ENCODE data around the gene PER2.
"Not testable (repeated sequence)": the region's sequence is repeated elsewhere in the genome, so short reads cannot be mapped to it uniquely, and the experiment has no call there.

The PER2 gene

GRCh38 chr2:238285653-238286082 lies 2.7 kb downstream of the PER2 start:
- peak; percentile 40 to 76 (median 58) for DNase-seq

GRCh38 chr2:238284802-238285515 lies 3.5 kb downstream of the PER2 start:
- no peak for DNase-seq

GRCh38 chr2:238282861-238283738 lies 5.3 kb downstream of the PER2 start:
- no peak for DNase-seq

- DNase-seq, result no peak
Observed at GRCh38 chr2:238281826-238282480, 6.5 kb downstream of the PER2 start.

- DNase-seq, result no peak
Observed at GRCh38 chr2:238280083-238280825, 8.2 kb downstream of the PER2 start.

GRCh38 chr2:238279324-238279682 lies 9.1 kb downstream of the PER2 start:
- DNase-seq, result no peak

- no peak for DNase-seq
Observed at GRCh38 chr2:238278626-238279323, 9.6 kb downstream of the PER2 start.

- no peak for DNase-seq
Observed at GRCh38 chr2:238277695-238278094, 10.7 kb downstream of the PER2 start.

GRCh38 chr2:238274152-238274865 lies 14.1 kb downstream of the PER2 start:
- no peak for DNase-seq

- DNase-seq, result peak in 1 of 3 experiments; percentile 2
Observed at GRCh38 chr2:238273433-238273832, 15.0 kb downstream of the PER2 start.

- DNase-seq, result no peak
Observed at GRCh38 chr2:238272156-238272555, 16.3 kb downstream of the PER2 start.

GRCh38 chr2:238271686-238272085 lies 16.7 kb downstream of the PER2 start:
- DNase-seq, result not testable (repeated sequence)

- DNase-seq, result no peak
Observed at GRCh38 chr2:238271061-238271554, 17.3 kb downstream of the PER2 start.

- no peak for DNase-seq
Observed at GRCh38 chr2:238270606-238271005, 17.8 kb downstream of the PER2 start.

GRCh38 chr2:238269741-238270140 lies 18.7 kb downstream of the PER2 start:
- DNase-seq, result no peak

GRCh38 chr2:238267884-238268680 lies 20.3 kb downstream of the PER2 start:
- DNase-seq, result no peak

GRCh38 chr2:238267341-238267710 lies 21.1 kb downstream of the PER2 start:
- DNase-seq, result no peak

GRCh38 chr2:238265605-238266004 lies 22.8 kb downstream of the PER2 start:
- DNase-seq, result no peak

GRCh38 chr2:238264072-238264460 lies 24.3 kb downstream of the PER2 start:
- DNase-seq, result no peak

Data from NCI-H1417 (cell line).